CD4-positive, alpha-beta T cell (primary cell): Measurements from ENCODE around the gene OSMR. TPM values are rescaled to one million over a fixed set of nuclear protein-coding genes. Genes with fewer than 3 reads are reported as not detected.

ENCODE experiments used
- ATAC-seq: fragments of 200-7000 bp; cut with Tn5 transposase; one replicate; pipeline ENCODE4 v1.10.0; 2022; ENCODE audit warnings: mild to moderate bottlenecking; ENCODE audit not compliant: poor library complexity
- CTCF ChIA-PET: fragments of 350-600 bp; sonication (Branson Sonifier 250); formaldehyde crosslinking; loops from one replicate; lab custom pipeline; 2021; ENCODE audit warnings: antibody characterized with exemption, inconsistent platforms; lab: Charles Lee
- POLR2A ChIA-PET: fragments of 350-600 bp; sonication (Branson Sonifier 250); formaldehyde crosslinking; loops from one replicate; lab custom pipeline; 2021; ENCODE audit warnings: antibody characterized with exemption, inconsistent platforms; lab: Charles Lee
- DNase-seq, 14 experiments: peaks; one replicate each; pipeline ENCODE4 v3.0.0-alpha.2; 2013 to 2020; ENCODE audit warnings: mixed read lengths in 2 of 14
- H3K27ac ChIP-seq, 2 donors: one replicate each; pipeline versions ENCODE4 v1.5.1 to v1.7.0; 2013; ENCODE audit warnings: low read length in 2 of 2, low read depth in 1 of 2, mild to moderate bottlenecking in 1 of 2
- H3K27me3 ChIP-seq, 2 experiments: 1 replicate in 1 of 2; 2 replicates in 1 of 2; pipeline versions ENCODE4 v1.6.1 to v1.7.0; 2013; ENCODE audit warnings: low read length in 2 of 2, control low read depth in 1 of 2, mild to moderate bottlenecking in 1 of 2, moderate library complexity in 1 of 2; ENCODE audit not compliant: insufficient read depth in 2 of 2, control insufficient read depth in 1 of 2
- H3K36me3 ChIP-seq: one replicate; pipeline ENCODE4 v1.6.1; 2013; ENCODE audit warnings: low read length, control low read depth; ENCODE audit not compliant: insufficient read depth
- H3K4me1 ChIP-seq: one replicate; pipeline ENCODE4 v1.6.1; 2013; ENCODE audit warnings: low read length, control low read depth; ENCODE audit not compliant: insufficient read depth
- H3K4me3 ChIP-seq: one replicate; pipeline ENCODE4 v1.5.1; 2013; ENCODE audit warnings: mild to moderate bottlenecking, low read length, moderate library complexity
- H3K9me3 ChIP-seq, 2 experiments: 1 replicate in 1 of 2; 2 replicates in 1 of 2; pipeline versions ENCODE4 v1.6.1 to v1.7.0; 2013; ENCODE audit warnings: low read length in 2 of 2, mild to moderate bottlenecking in 2 of 2, control low read depth in 1 of 2, moderate library complexity in 1 of 2; ENCODE audit not compliant: control insufficient read depth in 1 of 2, insufficient read depth in 1 of 2
- H3K27ac Mint-ChIP-seq: one replicate; pipeline ENCODE4 v1.8.0; 2020; ENCODE audit warnings: mixed read lengths
- H3K27me3 Mint-ChIP-seq: one replicate; pipeline ENCODE4 v1.8.0; 2021; ENCODE audit warnings: mixed read lengths
- H3K36me3 Mint-ChIP-seq: one replicate; pipeline ENCODE4 v1.8.0; 2021; ENCODE audit warnings: low read depth, mixed read lengths
- H3K4me1 Mint-ChIP-seq: one replicate; pipeline ENCODE4 v1.8.0; 2021; ENCODE audit warnings: low read depth, mixed read lengths
- H3K4me3 Mint-ChIP-seq: one replicate; pipeline ENCODE4 v1.8.0; 2020; ENCODE audit warnings: mild to moderate bottlenecking, mixed read lengths
- H3K9me3 Mint-ChIP-seq: one replicate; pipeline ENCODE4 v1.8.0; 2020; ENCODE audit warnings: mixed read lengths
- intact Hi-C, 2 experiments: fragments of 100-400 bp; cut with DNase I in 1 of 2; cut with micrococcal nuclease in 1 of 2; formaldehyde crosslinking; loops; one replicate each; pipeline versions ENCODE4 v1.15.1 to v1.9.0; 2023 to 2025; cut with DNase I, micrococcal nuclease
- total RNA-seq, 174 experiments: library from RNA in 2 of 174; stranded (reverse) in 2 of 174; gene quantifications; one replicate each; pipeline ENCODE4 v1.2.3 and lab custom pipeline; 2021 to 2026
- TF ChIP-seq, protein P1 (sequence below): fragments of 200-600 bp; IDR thresholded peaks from one replicate; pipeline ENCODE4 v1.8.0; 2022; ENCODE audit warnings: antibody characterized with exemption, mild to moderate bottlenecking

Gene OSMR
- total RNA-seq, 2 experiments from 2014 or later = not detected

DNA sequence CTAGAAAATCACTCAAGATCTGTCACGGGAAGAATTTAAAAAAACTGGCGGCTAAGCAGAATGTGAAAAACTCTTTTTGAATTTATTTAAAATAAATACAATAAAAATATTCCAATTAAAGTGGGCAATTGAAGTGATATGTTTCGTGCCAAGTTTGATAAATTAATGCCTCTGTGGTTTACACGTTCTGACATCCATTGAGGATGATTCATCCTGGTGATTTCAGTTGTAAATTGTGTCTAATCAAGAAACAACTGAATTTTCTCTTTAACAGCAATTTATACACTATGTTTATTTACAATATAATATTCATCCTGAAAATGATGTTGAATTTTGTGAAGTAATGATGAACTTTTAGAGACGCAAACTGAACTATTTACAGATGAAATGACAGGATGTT, 21.0 kb upstream of the OSMR start:
- Histone ChIP-seq H3K27ac (no peak overlapping the region), H3K4me3 (no peak overlapping the region), H3K4me1 (no peaks in the 10 kb centered on the region), H3K27me3 (peaks cover 5 to 10% of the 10 kb centered on the region in 2 experiments), H3K36me3 (no peaks in the 10 kb centered on the region), H3K9me3 (peaks cover 0 to 4% of the 10 kb centered on the region in 2 experiments)
- Mint-ChIP-seq H3K9me3 (no peaks in the 10 kb centered on the region), H3K27ac (no peak overlapping the region), H3K4me1 (no peaks in the 10 kb centered on the region), H3K4me3 (no peak overlapping the region), H3K27me3 (peaks cover 38% of the 10 kb centered on the region), H3K36me3 (no peaks in the 10 kb centered on the region)
- ChIA-PET POLR2A (no interaction called here), CTCF (no interaction called here)
- DNase-seq (no peak), ATAC-seq (no peak)
- TF ChIP-seq, protein P1, sequence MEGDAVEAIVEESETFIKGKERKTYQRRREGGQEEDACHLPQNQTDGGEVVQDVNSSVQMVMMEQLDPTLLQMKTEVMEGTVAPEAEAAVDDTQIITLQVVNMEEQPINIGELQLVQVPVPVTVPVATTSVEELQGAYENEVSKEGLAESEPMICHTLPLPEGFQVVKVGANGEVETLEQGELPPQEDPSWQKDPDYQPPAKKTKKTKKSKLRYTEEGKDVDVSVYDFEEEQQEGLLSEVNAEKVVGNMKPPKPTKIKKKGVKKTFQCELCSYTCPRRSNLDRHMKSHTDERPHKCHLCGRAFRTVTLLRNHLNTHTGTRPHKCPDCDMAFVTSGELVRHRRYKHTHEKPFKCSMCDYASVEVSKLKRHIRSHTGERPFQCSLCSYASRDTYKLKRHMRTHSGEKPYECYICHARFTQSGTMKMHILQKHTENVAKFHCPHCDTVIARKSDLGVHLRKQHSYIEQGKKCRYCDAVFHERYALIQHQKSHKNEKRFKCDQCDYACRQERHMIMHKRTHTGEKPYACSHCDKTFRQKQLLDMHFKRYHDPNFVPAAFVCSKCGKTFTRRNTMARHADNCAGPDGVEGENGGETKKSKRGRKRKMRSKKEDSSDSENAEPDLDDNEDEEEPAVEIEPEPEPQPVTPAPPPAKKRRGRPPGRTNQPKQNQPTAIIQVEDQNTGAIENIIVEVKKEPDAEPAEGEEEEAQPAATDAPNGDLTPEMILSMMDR = no peak
- intact Hi-C loops = no loop called here

DNA sequence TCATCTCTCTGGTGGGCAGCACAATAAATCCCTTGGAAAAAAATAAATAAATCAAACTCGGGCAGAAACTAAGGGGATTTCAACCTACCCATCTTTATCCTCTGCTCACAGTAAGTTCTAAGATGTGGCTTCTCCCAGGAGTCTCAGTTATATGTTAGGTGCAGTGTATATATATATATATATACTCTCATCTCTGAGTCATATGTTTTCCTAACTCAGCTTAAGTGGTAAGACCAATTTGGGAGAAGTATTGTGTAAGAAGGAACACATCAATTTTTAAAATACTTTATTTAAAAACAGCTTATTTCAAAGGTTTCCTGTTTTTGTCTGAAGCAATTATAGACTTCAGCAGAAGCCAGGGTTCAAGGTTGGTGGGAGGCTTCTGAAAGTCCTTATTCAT, 20.3 kb upstream of the OSMR start:
- ChIA-PET CTCF (no interaction called here), POLR2A (no interaction called here)
- no peaks in the 10 kb centered on the region for H3K36me3 ChIP-seq
- intact Hi-C loops = no loop called here
- Mint-ChIP-seq H3K27ac (no peak overlapping the region), H3K4me3 (no peak overlapping the region), H3K9me3 (no peaks in the 10 kb centered on the region), H3K36me3 (no peaks in the 10 kb centered on the region), H3K4me1 (no peaks in the 10 kb centered on the region), H3K27me3 (peaks cover 40% of the 10 kb centered on the region)
- peaks cover 0 to 4% of the 10 kb centered on the region in 2 experiments for H3K9me3 ChIP-seq
- H3K4me3 ChIP-seq = no peak overlapping the region
- TF ChIP-seq, protein P1 = no peak
- H3K4me1 ChIP-seq = no peaks in the 10 kb centered on the region
- ATAC-seq (no peak), DNase-seq (no peak)
- no peak overlapping the region for H3K27ac ChIP-seq
- H3K27me3 ChIP-seq = peaks cover 5 to 10% of the 10 kb centered on the region in 2 experiments

DNA sequence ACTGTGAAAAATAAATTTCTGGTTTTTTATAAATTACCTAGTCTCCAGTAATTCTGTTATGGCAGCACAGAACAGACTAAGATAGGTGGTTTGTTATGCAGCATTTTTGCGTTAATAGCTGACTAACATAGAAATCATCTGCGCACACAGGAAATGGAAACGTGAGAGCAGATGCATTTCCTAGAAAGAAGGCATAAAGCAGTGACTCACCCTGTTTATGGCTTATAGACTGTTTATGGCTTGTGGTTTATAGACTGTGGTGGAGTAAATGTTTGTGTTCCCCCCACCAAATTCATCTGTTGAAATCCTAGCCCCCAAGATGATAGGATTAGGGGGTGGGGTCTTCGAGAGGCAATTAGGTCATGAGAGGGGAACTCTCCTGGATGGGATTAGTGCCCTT, 18.3 kb upstream of the OSMR start:
- no peak overlapping the region for H3K4me3 Mint-ChIP-seq
- DNase-seq = no peak
- H3K9me3 Mint-ChIP-seq = no peaks in the 10 kb centered on the region
- TF ChIP-seq, protein P1 = no peak
- no peak for ATAC-seq
- intact Hi-C loops = no loop called here
- Histone ChIP-seq H3K27ac (no peak overlapping the region), H3K27me3 (peaks cover 5 to 10% of the 10 kb centered on the region in 2 experiments), H3K4me3 (no peak overlapping the region), H3K4me1 (no peaks in the 10 kb centered on the region), H3K9me3 (no peaks in the 10 kb centered on the region), H3K36me3 (no peaks in the 10 kb centered on the region)
- no peaks in the 10 kb centered on the region for H3K4me1 Mint-ChIP-seq
- POLR2A ChIA-PET = no interaction called here
- CTCF ChIA-PET = no interaction called here
- H3K27me3 Mint-ChIP-seq = peaks cover 51% of the 10 kb centered on the region
- H3K36me3 Mint-ChIP-seq = no peaks in the 10 kb centered on the region
- H3K27ac Mint-ChIP-seq = no peak overlapping the region
